Cardiac fibroblast (primary cell): ENCODE results near the gene GDA.

Experiments used
- DNase-seq, 2 donors: peaks; one replicate each; pipeline versions ENCODE4 v3.0.0 to v3.0.0-alpha.2; 2010; ENCODE audit warnings: low read depth in 2 of 2
- H3K4me3 ChIP-seq, 2 donors: replicated peaks in 1 of 2; 1 replicate in 1 of 2; 2 replicates in 1 of 2; pipeline ENCODE4 v1.5.1; 2011; ENCODE audit warnings: low read depth in 2 of 2, low read length in 2 of 2, mild to moderate bottlenecking in 2 of 2, moderate library complexity in 1 of 2
- CTCF ChIP-seq: IDR thresholded peaks from one replicate; pipeline ENCODE4 v1.5.1; 2011; ENCODE audit warnings: low read depth, mild to moderate bottlenecking, low read length, inconsistent platforms

GDA gene

GRCh38 chr9:72202009-72202408, 52.8 kb downstream of the GDA start:
- DNase-seq: no peak
- TF ChIP-seq CTCF: no peak
- no peak overlapping the region for H3K4me3 ChIP-seq

- H3K4me3 ChIP-seq: no peak overlapping the region
- peak; percentile 31 to 40 for DNase-seq
- peak; percentile 45 for TF ChIP-seq CTCF
Measured at GRCh38 chr9:72203205-72203803, 54.1 kb downstream of the GDA start.

DNA sequence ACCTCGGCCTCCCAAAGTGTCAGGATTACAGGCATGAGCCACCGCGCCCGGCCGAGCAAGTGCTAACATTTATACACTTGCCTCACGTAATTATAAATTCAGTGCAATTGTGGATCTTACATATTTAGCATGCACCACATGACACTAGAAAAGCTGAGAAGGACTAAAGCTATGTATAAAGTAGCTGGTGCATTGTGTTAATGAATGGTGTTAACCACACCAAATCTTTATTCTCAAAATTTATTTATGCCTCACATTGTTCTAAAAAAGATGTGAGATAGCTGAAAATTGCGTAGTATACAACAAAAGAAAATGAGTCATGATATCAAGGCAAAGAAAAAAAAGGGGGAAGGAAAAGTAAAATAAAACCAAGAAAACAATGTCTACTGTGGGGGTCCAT, 54.8 kb downstream of the GDA start:
- DNase-seq: no peak
- no peak overlapping the region for H3K4me3 ChIP-seq
- TF ChIP-seq CTCF: no peak

GRCh38 chr9:72205513-72205912, 56.3 kb downstream of the GDA start:
- H3K4me3 ChIP-seq: no peak overlapping the region
- DNase-seq: no peak

DNA sequence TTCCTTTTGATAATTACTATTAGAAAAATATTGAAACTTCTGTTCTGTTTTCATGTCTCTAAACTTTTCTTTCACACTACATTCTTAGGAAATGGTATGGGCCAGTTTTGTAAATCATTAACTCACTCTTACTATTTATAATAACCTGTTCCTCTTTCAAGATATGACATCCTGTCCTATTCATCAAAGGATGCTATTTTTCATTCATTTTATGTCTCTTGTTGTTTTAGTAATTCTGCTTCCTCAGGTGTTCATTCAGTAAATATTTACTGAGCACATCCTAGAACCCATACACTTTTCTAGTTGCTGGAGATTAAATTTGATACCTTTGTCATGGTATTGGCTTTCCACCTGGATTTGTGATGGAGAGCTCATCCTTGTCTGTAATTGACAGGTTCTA, 58.0 kb downstream of the GDA start:
- no peak for DNase-seq
- no peak for TF ChIP-seq CTCF
- no peak overlapping the region for H3K4me3 ChIP-seq

More at GRCh38 chr9:72205513-72205912, 56.3 kb downstream of the GDA start:
- TF ChIP-seq CTCF: no peak

GRCh38 chr9:72210522-72210921, 61.3 kb downstream of the GDA start:
- H3K4me3 ChIP-seq: no peak overlapping the region
- TF ChIP-seq CTCF: no peak
- DNase-seq: no peak

GRCh38 chr9:72211047-72211446, 61.8 kb downstream of the GDA start:
- TF ChIP-seq CTCF: no peak
- H3K4me3 ChIP-seq: no peak overlapping the region
- no peak for DNase-seq
